Measurements from ENCODE around the gene CNTRL. TPM values are rescaled to one million over a fixed set of nuclear protein-coding genes. Genes with fewer than 3 reads are reported as not detected.

Gene CNTRL
- total RNA-seq, 1 experiment from 2014 or later = 11.2 TPM

GRCh38 chr9:121185178-121185745 is 110.5 kb downstream of the CNTRL start:
- BruUV-seq (replicated peaks) = no TSS peak
- TF ChIP-seq, protein P1, sequence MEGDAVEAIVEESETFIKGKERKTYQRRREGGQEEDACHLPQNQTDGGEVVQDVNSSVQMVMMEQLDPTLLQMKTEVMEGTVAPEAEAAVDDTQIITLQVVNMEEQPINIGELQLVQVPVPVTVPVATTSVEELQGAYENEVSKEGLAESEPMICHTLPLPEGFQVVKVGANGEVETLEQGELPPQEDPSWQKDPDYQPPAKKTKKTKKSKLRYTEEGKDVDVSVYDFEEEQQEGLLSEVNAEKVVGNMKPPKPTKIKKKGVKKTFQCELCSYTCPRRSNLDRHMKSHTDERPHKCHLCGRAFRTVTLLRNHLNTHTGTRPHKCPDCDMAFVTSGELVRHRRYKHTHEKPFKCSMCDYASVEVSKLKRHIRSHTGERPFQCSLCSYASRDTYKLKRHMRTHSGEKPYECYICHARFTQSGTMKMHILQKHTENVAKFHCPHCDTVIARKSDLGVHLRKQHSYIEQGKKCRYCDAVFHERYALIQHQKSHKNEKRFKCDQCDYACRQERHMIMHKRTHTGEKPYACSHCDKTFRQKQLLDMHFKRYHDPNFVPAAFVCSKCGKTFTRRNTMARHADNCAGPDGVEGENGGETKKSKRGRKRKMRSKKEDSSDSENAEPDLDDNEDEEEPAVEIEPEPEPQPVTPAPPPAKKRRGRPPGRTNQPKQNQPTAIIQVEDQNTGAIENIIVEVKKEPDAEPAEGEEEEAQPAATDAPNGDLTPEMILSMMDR (IDR thresholded peaks at IDR 0.05; ENCODE audit: unreplicated experiment) = no peak
- Mint-ChIP-seq H3K27me3 (ENCODE audit: unreplicated experiment) (no peaks in the 10 kb centered on the region), H3K9me3 (ENCODE audit: low read depth, unreplicated experiment) (no peaks in the 10 kb centered on the region), H3K36me3 (ENCODE audit: insufficient read depth, unreplicated experiment) (no peaks in the 10 kb centered on the region), H3K4me1 (ENCODE audit: low read depth, unreplicated experiment) (peaks cover 12% of the 10 kb centered on the region), H3K4me3 (ENCODE audit: low read depth, unreplicated experiment) (no peak overlapping the region), H3K27ac (ENCODE audit: unreplicated experiment) (no peak overlapping the region)
- CTCF ChIA-PET = no interaction called here
- no peak for DNase-seq
- intact Hi-C loops (cut with micrococcal nuclease; ENCODE audit: unreplicated experiment) = no loop called here

- intact Hi-C loops (cut with micrococcal nuclease; ENCODE audit: unreplicated experiment) = no loop called here
- Mint-ChIP-seq H3K27me3 (ENCODE audit: unreplicated experiment) (no peaks in the 10 kb centered on the region), H3K36me3 (ENCODE audit: insufficient read depth, unreplicated experiment) (no peaks in the 10 kb centered on the region)
These were observed 111.1 kb downstream of the CNTRL start for GRCh38 chr9:121185774-121186403.

GRCh38 chr9:121187636-121188305 is 113.0 kb downstream of the CNTRL start:
- Mint-ChIP-seq H3K4me1 (ENCODE audit: low read depth, unreplicated experiment) (peaks cover 12% of the 10 kb centered on the region), H3K36me3 (ENCODE audit: insufficient read depth, unreplicated experiment) (no peaks in the 10 kb centered on the region), H3K27me3 (ENCODE audit: unreplicated experiment) (no peaks in the 10 kb centered on the region), H3K9me3 (ENCODE audit: low read depth, unreplicated experiment) (no peaks in the 10 kb centered on the region), H3K4me3 (ENCODE audit: low read depth, unreplicated experiment) (no peak overlapping the region), H3K27ac (ENCODE audit: unreplicated experiment) (no peak overlapping the region)
- intact Hi-C loops (cut with micrococcal nuclease; ENCODE audit: unreplicated experiment) = no loop called here
- TF ChIP-seq, protein P1 (IDR thresholded peaks at IDR 0.05; ENCODE audit: unreplicated experiment) = no peak
- DNase-seq = no peak
- CTCF ChIA-PET = no interaction called here
- no TSS peak for BruUV-seq (replicated peaks)

More at GRCh38 chr9:121185774-121186403, 111.1 kb downstream of the CNTRL start:
- H3K4me3 Mint-ChIP-seq (ENCODE audit: low read depth, unreplicated experiment) = no peak overlapping the region
- no peak overlapping the region for H3K27ac Mint-ChIP-seq (ENCODE audit: unreplicated experiment)
- CTCF ChIA-PET = no interaction called here
- H3K9me3 Mint-ChIP-seq (ENCODE audit: low read depth, unreplicated experiment) = no peaks in the 10 kb centered on the region
- TF ChIP-seq, protein P1 (IDR thresholded peaks at IDR 0.05; ENCODE audit: unreplicated experiment) = no peak
- no TSS peak for BruUV-seq (replicated peaks)
- peaks cover 12% of the 10 kb centered on the region for H3K4me1 Mint-ChIP-seq (ENCODE audit: low read depth, unreplicated experiment)
- DNase-seq = no peak

GRCh38 chr9:121189006-121189405 is 114.3 kb downstream of the CNTRL start:
- intact Hi-C loops (cut with micrococcal nuclease; ENCODE audit: unreplicated experiment) = no loop called here

More at GRCh38 chr9:121189006-121189405, 114.3 kb downstream of the CNTRL start:
- no peaks in the 10 kb centered on the region for H3K36me3 Mint-ChIP-seq (ENCODE audit: insufficient read depth, unreplicated experiment)
- no peak overlapping the region for H3K27ac Mint-ChIP-seq (ENCODE audit: unreplicated experiment)
- no peak overlapping the region for H3K4me3 Mint-ChIP-seq (ENCODE audit: low read depth, unreplicated experiment)
- TF ChIP-seq, protein P1 (IDR thresholded peaks at IDR 0.05; ENCODE audit: unreplicated experiment) = no peak
- no TSS peak for BruUV-seq (replicated peaks)
- H3K9me3 Mint-ChIP-seq (ENCODE audit: low read depth, unreplicated experiment) = no peaks in the 10 kb centered on the region
- no peak for DNase-seq
- H3K4me1 Mint-ChIP-seq (ENCODE audit: low read depth, unreplicated experiment) = peaks cover 7% of the 10 kb centered on the region
- H3K27me3 Mint-ChIP-seq (ENCODE audit: unreplicated experiment) = no peaks in the 10 kb centered on the region
- CTCF ChIA-PET = no interaction called here

Measured in Calu3 (cell line).